PC-3 (cell line): ENCODE data around the gene GBX2.

Experiments used
- EZH2phosphoT487 ChIP-seq: fragments of 300-600 bp; sonication (generic); IDR thresholded peaks from 2 replicates; pipeline ENCODE4 v1.6.1; 2018; ENCODE audit warnings: mild to moderate bottlenecking, antibody characterized with exemption, low read length, borderline replicate concordance
- TF ChIP-seq, protein P1 (sequence below): fragments of 300-600 bp; sonication (generic); conservative IDR thresholded peaks from 2 replicates; pipeline ENCODE4 v1.5.1; 2017; ENCODE audit warnings: antibody characterized with exemption, low read depth, mild to moderate bottlenecking, low read length

DNA sequence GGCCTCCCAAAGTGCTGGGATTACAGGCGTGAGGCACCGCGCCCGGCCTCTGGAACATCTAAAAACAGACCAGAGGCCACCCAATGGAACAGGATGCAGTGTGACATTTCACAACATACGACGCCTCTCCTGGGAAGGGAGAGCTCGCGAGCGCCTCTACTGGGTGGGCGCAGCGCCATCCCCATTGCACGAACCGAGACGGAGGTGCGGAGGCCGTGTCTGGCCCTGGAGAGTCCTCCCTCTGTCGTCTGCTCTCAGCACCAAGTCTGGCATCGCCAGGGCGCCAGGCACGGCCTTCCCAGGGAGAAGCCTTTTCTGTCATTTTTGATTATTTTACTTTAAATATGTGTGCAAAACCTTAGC, 9.4 kb upstream of the GBX2 start:
- TF ChIP-seq, protein P1, sequence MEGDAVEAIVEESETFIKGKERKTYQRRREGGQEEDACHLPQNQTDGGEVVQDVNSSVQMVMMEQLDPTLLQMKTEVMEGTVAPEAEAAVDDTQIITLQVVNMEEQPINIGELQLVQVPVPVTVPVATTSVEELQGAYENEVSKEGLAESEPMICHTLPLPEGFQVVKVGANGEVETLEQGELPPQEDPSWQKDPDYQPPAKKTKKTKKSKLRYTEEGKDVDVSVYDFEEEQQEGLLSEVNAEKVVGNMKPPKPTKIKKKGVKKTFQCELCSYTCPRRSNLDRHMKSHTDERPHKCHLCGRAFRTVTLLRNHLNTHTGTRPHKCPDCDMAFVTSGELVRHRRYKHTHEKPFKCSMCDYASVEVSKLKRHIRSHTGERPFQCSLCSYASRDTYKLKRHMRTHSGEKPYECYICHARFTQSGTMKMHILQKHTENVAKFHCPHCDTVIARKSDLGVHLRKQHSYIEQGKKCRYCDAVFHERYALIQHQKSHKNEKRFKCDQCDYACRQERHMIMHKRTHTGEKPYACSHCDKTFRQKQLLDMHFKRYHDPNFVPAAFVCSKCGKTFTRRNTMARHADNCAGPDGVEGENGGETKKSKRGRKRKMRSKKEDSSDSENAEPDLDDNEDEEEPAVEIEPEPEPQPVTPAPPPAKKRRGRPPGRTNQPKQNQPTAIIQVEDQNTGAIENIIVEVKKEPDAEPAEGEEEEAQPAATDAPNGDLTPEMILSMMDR, result no peak
- no peak for TF ChIP-seq EZH2phosphoT487
